Tibial nerve (tissue), 4 donors: ENCODE results near the gene ARRB1. TPM values are rescaled to one million over a fixed set of nuclear protein-coding genes. Genes with fewer than 3 reads are reported as not detected.

Experiments used
- DNase-seq, 2 donors: peaks; one replicate each; pipeline ENCODE4 v3.0.0-alpha.2; 2019; ENCODE audit warnings: low spot score in 2 of 2
- H3K27ac ChIP-seq, 4 donors: fragments of 200-600 bp; sonication (generic) in 3 of 4; one replicate each; pipeline ENCODE4 v1.5.1; 2017 to 2019; ENCODE audit warnings: mild to moderate bottlenecking in 1 of 4
- H3K27me3 ChIP-seq, 2 donors: fragments of 200-600 bp; sonication (generic) in 1 of 2; one replicate each; pipeline versions ENCODE4 v1.5.1 to v1.6.0; 2017 to 2019
- H3K36me3 ChIP-seq, 3 donors: fragments of 200-600 bp; sonication (generic); one replicate each; pipeline ENCODE4 v1.5.1; 2018 to 2019
- H3K4me1 ChIP-seq, 4 donors: fragments of 200-600 bp; sonication (generic) in 3 of 4; one replicate each; pipeline ENCODE4 v1.5.1; 2017 to 2019
- H3K4me3 ChIP-seq, 4 donors: fragments of 200-600 bp; sonication (generic) in 3 of 4; one replicate each; pipeline ENCODE4 v1.5.1; 2017 to 2019; ENCODE audit warnings: mild to moderate bottlenecking in 1 of 4, moderate library complexity in 1 of 4
- H3K9me3 ChIP-seq, 4 donors: fragments of 200-600 bp; sonication (generic) in 3 of 4; one replicate each; pipeline ENCODE4 v1.5.1; 2017 to 2019
- EP300 ChIP-seq, 2 donors: sonication (generic); formaldehyde crosslinking; IDR thresholded peaks; one replicate each; pipeline ENCODE4 v1.6.1; 2017; ENCODE audit warnings: antibody characterized with exemption in 2 of 2, mild to moderate bottlenecking in 1 of 2
- POLR2A ChIP-seq, 2 donors: fragments of 450-650 bp; IDR thresholded peaks; one replicate each; pipeline ENCODE4 v1.6.1; 2017; ENCODE audit warnings: antibody characterized with exemption in 2 of 2, mild to moderate bottlenecking in 2 of 2, moderate library complexity in 2 of 2
- WGBS, 2 donors: methylation state at CpG; one replicate each; pipeline ENCODE4 v1.1.5; 2018; 5-methylcytosine and 5-hydroxymethylcytosine counted together
- total RNA-seq, 4 donors: library from RNA; depleted of rRNA; stranded (reverse); fragments of >200 nt; gene quantifications; one replicate each; pipeline ENCODE4 v1.1.0, GENCODE V29; 2016
- TF ChIP-seq, protein P1 (sequence below), 5 experiments: fragments of 200-600 bp in 3 of 5; fragments of 450-650 bp in 2 of 5; sonication (generic) in 3 of 5; IDR thresholded peaks; one replicate each; pipeline ENCODE4 v1.5.1; 2016 to 2019; ENCODE audit warnings: antibody characterized with exemption in 5 of 5, mild to moderate bottlenecking in 3 of 5, moderate library complexity in 2 of 5

Gene ARRB1
- total RNA-seq, 4 donors from 2014 or later, result 38.2 to 68.1 (median 45.8) TPM

- peaks cover 0 to 34% of the 10 kb centered on the region in 2 donors for H3K27me3 ChIP-seq
- H3K4me3 ChIP-seq, result peak overlapping the region; percentile 23 to 52 (median 32)
- no peaks in the 10 kb centered on the region for H3K9me3 ChIP-seq
- H3K36me3 ChIP-seq, result no peaks in the 10 kb centered on the region
- peaks cover 0 to 23% (median 7%) of the 10 kb centered on the region in 4 donors for H3K4me1 ChIP-seq
- no peak overlapping the region for H3K27ac ChIP-seq
- peak; percentile 63 to 72 for DNase-seq
- TF ChIP-seq EP300 (IDR thresholded peaks at IDR 0.05) (no peak), POLR2A (IDR thresholded peaks at IDR 0.05) (peak in 1 of 2 donors; percentile 33)
- TF ChIP-seq, protein P1, sequence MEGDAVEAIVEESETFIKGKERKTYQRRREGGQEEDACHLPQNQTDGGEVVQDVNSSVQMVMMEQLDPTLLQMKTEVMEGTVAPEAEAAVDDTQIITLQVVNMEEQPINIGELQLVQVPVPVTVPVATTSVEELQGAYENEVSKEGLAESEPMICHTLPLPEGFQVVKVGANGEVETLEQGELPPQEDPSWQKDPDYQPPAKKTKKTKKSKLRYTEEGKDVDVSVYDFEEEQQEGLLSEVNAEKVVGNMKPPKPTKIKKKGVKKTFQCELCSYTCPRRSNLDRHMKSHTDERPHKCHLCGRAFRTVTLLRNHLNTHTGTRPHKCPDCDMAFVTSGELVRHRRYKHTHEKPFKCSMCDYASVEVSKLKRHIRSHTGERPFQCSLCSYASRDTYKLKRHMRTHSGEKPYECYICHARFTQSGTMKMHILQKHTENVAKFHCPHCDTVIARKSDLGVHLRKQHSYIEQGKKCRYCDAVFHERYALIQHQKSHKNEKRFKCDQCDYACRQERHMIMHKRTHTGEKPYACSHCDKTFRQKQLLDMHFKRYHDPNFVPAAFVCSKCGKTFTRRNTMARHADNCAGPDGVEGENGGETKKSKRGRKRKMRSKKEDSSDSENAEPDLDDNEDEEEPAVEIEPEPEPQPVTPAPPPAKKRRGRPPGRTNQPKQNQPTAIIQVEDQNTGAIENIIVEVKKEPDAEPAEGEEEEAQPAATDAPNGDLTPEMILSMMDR (IDR thresholded peaks at IDR 0.05), result peak; percentile 83 to 100 (median 99)
- WGBS, 2 donors, result 2% methylated on average over 23 to 33 of the region's 140 CpGs
These were observed 110.2 kb downstream of the ARRB1 start for GRCh38 chr11:75241036-75241905.

- DNase-seq, result no peak
- Histone ChIP-seq H3K9me3 (no peaks in the 10 kb centered on the region), H3K4me3 (peak within 1 kb of the TSS; percentile 15 to 57 (median 40)), H3K27me3 (peaks cover 0 to 34% of the 10 kb centered on the region in 2 donors), H3K4me1 (peaks cover 0 to 23% (median 7%) of the 10 kb centered on the region in 4 donors), H3K36me3 (no peaks in the 10 kb centered on the region), H3K27ac (no peak within 1 kb of the TSS)
- TF ChIP-seq, protein P1 (IDR thresholded peaks at IDR 0.05), result no peak
- no peak for TF ChIP-seq POLR2A (IDR thresholded peaks at IDR 0.05)
- no peak for TF ChIP-seq EP300 (IDR thresholded peaks at IDR 0.05)
- WGBS, 2 donors, result 4 to 7% methylated on average over 26 to 34 of the region's 58 CpGs
These were observed 111.0 kb downstream of the ARRB1 start, which contains the start of gene TPBGL for GRCh38 chr11:75240311-75241035. TPBGL (plus strand) TSS chr11:75240774; CDS start chr11:75241050, 276 bp downstream.

DNA sequence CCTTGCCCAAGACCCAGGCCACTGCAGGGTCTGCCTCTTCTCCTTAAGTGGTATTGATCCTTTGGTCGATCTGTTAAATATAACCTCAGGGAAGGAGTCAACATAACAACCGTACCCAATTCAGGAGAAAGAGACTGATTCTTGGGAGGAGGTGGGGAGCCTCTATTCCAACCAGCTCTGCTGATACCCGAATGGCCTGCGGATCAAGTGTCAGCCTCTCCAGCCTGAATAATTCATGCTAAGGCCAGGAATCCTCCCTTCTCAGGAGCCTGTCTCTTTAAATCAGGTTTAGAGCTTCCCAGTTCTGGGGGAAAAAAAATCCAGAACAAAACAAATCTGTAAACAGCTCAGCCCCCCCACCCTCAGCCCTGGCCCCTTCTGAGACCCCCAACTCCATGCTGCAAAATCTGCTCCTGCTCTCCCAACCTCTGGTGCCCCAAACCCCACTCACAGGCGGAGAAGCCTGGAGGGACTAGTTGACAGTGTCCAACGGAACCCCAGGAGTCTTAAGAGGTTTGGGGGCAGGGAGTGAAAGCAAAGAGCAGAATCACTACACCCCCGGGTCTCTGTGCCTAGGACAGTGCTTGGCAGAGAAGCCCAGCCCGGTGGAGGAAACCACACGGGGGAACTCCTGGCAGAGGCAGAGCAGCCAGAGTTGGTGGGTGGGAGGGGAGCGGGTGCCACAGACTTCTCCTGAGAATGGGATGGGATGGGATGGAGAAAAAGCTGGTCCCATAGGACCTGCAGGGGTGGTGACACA, 111.8 kb downstream of the ARRB1 start:
- whole genome bisulfite sequencing, 2 donors, result 53 to 60% methylated on average over 10 of the region's 10 CpGs
- Histone ChIP-seq H3K36me3 (no peaks in the 10 kb centered on the region), H3K4me3 (no peak overlapping the region), H3K4me1 (peaks cover 0 to 23% (median 7%) of the 10 kb centered on the region in 4 donors), H3K27me3 (peaks cover 0 to 34% of the 10 kb centered on the region in 2 donors), H3K27ac (no peak overlapping the region), H3K9me3 (no peaks in the 10 kb centered on the region)
- TF ChIP-seq POLR2A (IDR thresholded peaks at IDR 0.05) (no peak), EP300 (IDR thresholded peaks at IDR 0.05) (no peak)
- TF ChIP-seq, protein P1 (IDR thresholded peaks at IDR 0.05), result no peak
- no peak for DNase-seq

- no peak overlapping the region for H3K4me3 ChIP-seq
- H3K27ac ChIP-seq, result no peak overlapping the region
- peaks cover 0 to 23% (median 7%) of the 10 kb centered on the region in 4 donors for H3K4me1 ChIP-seq
- TF ChIP-seq POLR2A (IDR thresholded peaks at IDR 0.05), result no peak
- no peak for TF ChIP-seq EP300 (IDR thresholded peaks at IDR 0.05)
- TF ChIP-seq, protein P1 (IDR thresholded peaks at IDR 0.05), result no peak
- no peaks in the 10 kb centered on the region for H3K36me3 ChIP-seq
- no peak for DNase-seq
- WGBS, 2 donors, result 75 to 80% methylated on average over 9 of the region's 9 CpGs
- peaks cover 0 to 27% of the 10 kb centered on the region in 2 donors for H3K27me3 ChIP-seq
- no peaks in the 10 kb centered on the region for H3K9me3 ChIP-seq
These were observed 112.6 kb downstream of the ARRB1 start for GRCh38 chr11:75238595-75239440.
